Measurements from ENCODE around the gene SESN1. TPM values are rescaled to one million over a fixed set of nuclear protein-coding genes. Genes with fewer than 3 reads are reported as not detected.

The SESN1 gene
- total and polyA plus RNA-seq, 9 of the 15 experiments (the other 6 are each of a cell fraction or from before 2014, with no cell fraction given), result 3.1 to 13.0 (median 7.4) TPM

- TF ChIP-seq ELK3 (CRISPR knock-in tag; IDR thresholded peaks at IDR 0.05), result no peak
- TF ChIP-seq C11orf30 (IDR thresholded peaks at IDR 0.05; ENCODE audit: low read depth), result no peak
- TF ChIP-seq L3MBTL2 (IDR thresholded peaks at IDR 0.05), result no peak
- 0 out of 2 replicates have a peak, but pooled peaks have one; percentile 43 for TF ChIP-seq MEF2D (tag; conservative IDR thresholded peaks at IDR 0.05; ENCODE audit: low read depth)
- no peak for TF ChIP-seq GMEB1 (CRISPR knock-in tag; IDR thresholded peaks at IDR 0.05)
- no peak for TF ChIP-seq SAFB (IDR thresholded peaks at IDR 0.05; ENCODE audit: borderline replicate concordance, low read depth, low read length)
- no peak for TF ChIP-seq PCBP2 (IDR thresholded peaks at IDR 0.05; ENCODE audit: low read depth, low read length, poor library complexity, severe bottlenecking)
- no peak for TF ChIP-seq SIN3B (IDR thresholded peaks at IDR 0.05; ENCODE audit: low read depth)
- no peak for TF ChIP-seq CLOCK (CRISPR knock-in tag; IDR thresholded peaks at IDR 0.05; ENCODE audit: borderline replicate concordance)
- no peak for TF ChIP-seq PBX2 (CRISPR knock-in tag; IDR thresholded peaks at IDR 0.05; ENCODE audit: low read depth)
- 0 out of 2 replicates have a peak, but pooled peaks have one; percentile 6 for TF ChIP-seq PBX2 (tag; conservative IDR thresholded peaks at IDR 0.05; ENCODE audit: low read depth)
- TF ChIP-seq ARNT (IDR thresholded peaks at IDR 0.05), result no peak
- 0 out of 2 replicates have a peak, but pooled peaks have one; percentile 27 for TF ChIP-seq ATF4 (CRISPR knock-in tag; IDR thresholded peaks at IDR 0.05)
- no peak for TF ChIP-seq CBX8 (IDR thresholded peaks at IDR 0.05; ENCODE audit: borderline replicate concordance, extremely low read depth, low read depth, low read length, poor library complexity, severe bottlenecking)
- no peak for TF ChIP-seq XRCC4 (IDR thresholded peaks at IDR 0.05; ENCODE audit: extremely low read depth, insufficient read depth, insufficient read length)
- TF ChIP-seq ZBTB9 (CRISPR knock-in tag; IDR thresholded peaks at IDR 0.05), result no peak
- TF ChIP-seq RBM34 (IDR thresholded peaks at IDR 0.05; ENCODE audit: borderline replicate concordance, insufficient read depth, low read length), result no peak
- peak; percentile 18; the same call in 1 of the 2 replicates for TF ChIP-seq CBFA2T3 (IDR thresholded peaks at IDR 0.05)
These were observed 38.0 kb downstream of the SESN1 start (continued) for GRCh38 chr6:109056661-109057060.
